BJ (cell line): ENCODE data around the gene SH3RF1. TPM values are rescaled to one million over a fixed set of nuclear protein-coding genes. Genes with fewer than 3 reads are reported as not detected.
A peak's percentile ranks its signal among the peaks of the same experiment; 100 is the strongest.

Experiments used
- CTCF ChIA-PET: fragments of 350-600 bp; formaldehyde crosslinking; extraction: SDS; loops from one replicate; lab custom pipeline; 2021; ENCODE audit warnings: antibody characterized with exemption, inconsistent platforms; lab: Yijun Ruan, JAX
- POLR2A ChIA-PET: fragments of 300-600 bp; sonication (Branson Sonifier 250); formaldehyde crosslinking; extraction: SDS; loops from one replicate; lab custom pipeline; 2021; ENCODE audit warnings: antibody characterized with exemption; lab: Charles Lee
- DNase-seq: peaks from one replicate; pipeline ENCODE4 v3.0.0-alpha.2; 2011; ENCODE audit warnings: low read depth
- H3K27me3 ChIP-seq: 2 replicates; pipeline ENCODE4 v1.6.0; 2011; ENCODE audit warnings: low read length; ENCODE audit not compliant: control insufficient read depth, insufficient read depth
- H3K36me3 ChIP-seq: 2 replicates; pipeline ENCODE4 v1.5.1; 2011; ENCODE audit warnings: low read length; ENCODE audit not compliant: control insufficient read depth, insufficient read depth
- H3K4me3 ChIP-seq: 2 replicates; pipeline ENCODE4 v1.5.1; 2011; ENCODE audit warnings: low read depth, mild to moderate bottlenecking, control low read depth, low read length
- CTCF ChIP-seq: IDR thresholded peaks from 2 replicates; pipeline ENCODE4 v1.5.1; 2011; ENCODE audit warnings: low read depth, mild to moderate bottlenecking, control low read depth, inconsistent platforms, low read length, moderate library complexity; ENCODE audit not compliant: insufficient read depth
- polyA plus RNA-seq: library from polyadenylated mRNA; depleted of rRNA; stranded (reverse); fragments of >200 nt; gene quantifications from 2 replicates; pipeline ENCODE4 v1.2.3, GENCODE V29; 2011

SH3RF1 gene
- polyA plus RNA-seq, 1 experiment = 38.8 TPM

- no peaks in the 10 kb centered on the region for H3K27me3 ChIP-seq
- peak; percentile 71 for DNase-seq
- ChIA-PET POLR2A (interaction anchor here (1.1 kb wide), 1 partner anchor 259 kb away, joined by 3 read pairs; the partner anchor contains the start of gene CBR4), CTCF (interaction anchor here (0.6 to 1.4 kb wide), 7 partner anchors 13 to 259 kb away, joined by 3 to 4 read pairs (median 3); partner anchors contain the start of gene CBR4)
- peaks cover 2% of the 10 kb centered on the region; the same call in 1 of the 2 replicates for H3K36me3 ChIP-seq
- TF ChIP-seq CTCF = no peak
- peak overlapping the region; percentile 98 for H3K4me3 ChIP-seq
These were observed 1.6 kb downstream of the SH3RF1 start for GRCh38 chr4:169268951-169269760.

GRCh38 chr4:169267070-169267469, 3.7 kb downstream of the SH3RF1 start:
- no peak for TF ChIP-seq CTCF
- POLR2A ChIA-PET = no interaction called here
- Histone ChIP-seq H3K27me3 (no peaks in the 10 kb centered on the region), H3K36me3 (peaks cover 5% of the 10 kb centered on the region), H3K4me3 (peak overlapping the region; percentile 13; the same call in 1 of the 2 replicates)
- CTCF ChIA-PET = interaction anchor here (0.6 kb wide), 1 partner anchor 139 kb away, joined by 3 read pairs; no protein-coding TSS in a partner anchor
- no peak for DNase-seq

- Histone ChIP-seq H3K4me3 (no peak overlapping the region; the same call in 1 of the 2 replicates), H3K36me3 (peaks cover 5% of the 10 kb centered on the region), H3K27me3 (no peaks in the 10 kb centered on the region)
- DNase-seq = no peak
- ChIA-PET POLR2A (no interaction called here), CTCF (no interaction called here)
- no peak for TF ChIP-seq CTCF
These were observed 4.1 kb downstream of the SH3RF1 start for GRCh38 chr4:169266661-169267060.

- no peak overlapping the region for H3K4me3 ChIP-seq
- H3K36me3 ChIP-seq = peaks cover 5% of the 10 kb centered on the region
- POLR2A ChIA-PET = no interaction called here
- no peak for DNase-seq
- H3K27me3 ChIP-seq = no peaks in the 10 kb centered on the region
- CTCF ChIA-PET = interaction anchor here (0.6 kb wide), 1 partner anchor 193 kb away, joined by 3 read pairs; no protein-coding TSS in a partner anchor
- TF ChIP-seq CTCF = no peak
These were observed 4.7 kb downstream of the SH3RF1 start for GRCh38 chr4:169266081-169266480.

GRCh38 chr4:169263791-169264392, 6.9 kb downstream of the SH3RF1 start:
- H3K36me3 ChIP-seq = peaks cover 5% of the 10 kb centered on the region

More at GRCh38 chr4:169263791-169264392, 6.9 kb downstream of the SH3RF1 start:
- DNase-seq = no peak
- Histone ChIP-seq H3K4me3 (no peak overlapping the region), H3K27me3 (no peaks in the 10 kb centered on the region)
- POLR2A ChIA-PET = no interaction called here
- CTCF ChIA-PET = no interaction called here
- TF ChIP-seq CTCF = no peak
